Keratinocyte (primary cell): ENCODE measurements around the gene STRN3. TPM values are rescaled to one million over a fixed set of nuclear protein-coding genes. Genes with fewer than 3 reads are reported as not detected.

Source experiments
- DNase-seq: peaks from one replicate; pipeline ENCODE4 v3.0.0-alpha.2; 2011; ENCODE audit warnings: low read depth, missing footprints, low spot score
- FAIRE-seq: peaks from 2 replicates; lab custom pipeline; 2011; peaks lifted over from hg19 to GRCh38; lab: Jason Lieb, UNC
- H2AFZ ChIP-seq: 2 replicates; pipeline ENCODE4 v1.6.0; 2012; ENCODE audit warnings: low read length, control low read depth, inconsistent platforms; ENCODE audit not compliant: control insufficient read depth
- H3K27ac ChIP-seq: 2 replicates; pipeline ENCODE4 v1.5.1; 2011; ENCODE audit warnings: low read length; ENCODE audit not compliant: control insufficient read depth, insufficient read depth
- H3K27me3 ChIP-seq: 3 replicates; pipeline ENCODE4 v1.6.0; 2011; ENCODE audit warnings: low read length; ENCODE audit not compliant: control insufficient read depth, insufficient read depth; ENCODE audit errors: extremely low read depth
- H3K36me3 ChIP-seq, 2 experiments: 2 replicates in 1 of 2; 3 replicates in 1 of 2; pipeline ENCODE4 v1.5.1; 2011; ENCODE audit warnings: low read length in 2 of 2, mild to moderate bottlenecking in 1 of 2; ENCODE audit not compliant: control insufficient read depth in 2 of 2, insufficient read depth in 2 of 2; ENCODE audit errors: extremely low read depth in 1 of 2
- H3K4me1 ChIP-seq: 3 replicates; pipeline ENCODE4 v1.5.1; 2011; ENCODE audit warnings: low read length; ENCODE audit not compliant: control insufficient read depth, insufficient read depth; ENCODE audit errors: extremely low read depth
- H3K4me2 ChIP-seq: 3 replicates; pipeline ENCODE4 v1.6.0; 2011; ENCODE audit warnings: low read depth, low read length; ENCODE audit not compliant: control insufficient read depth, insufficient read depth; ENCODE audit errors: extremely low read depth
- H3K4me3 ChIP-seq, 3 experiments: fragments of 200-600 bp in 1 of 3; sonication (generic) in 1 of 3; 2 replicates in 2 of 3; 3 replicates in 1 of 3; pipeline ENCODE4 v1.5.1; 2011 to 2016; ENCODE audit warnings: low read length in 3 of 3, mild to moderate bottlenecking in 3 of 3, control low read depth in 2 of 3, inconsistent platforms in 1 of 3, low read depth in 1 of 3, mixed read lengths in 1 of 3, mixed run types in 1 of 3, moderate library complexity in 1 of 3; ENCODE audit not compliant: control insufficient read depth in 2 of 3, insufficient read depth in 2 of 3; ENCODE audit errors: extremely low read depth in 1 of 3
- H3K79me2 ChIP-seq: 2 replicates; pipeline ENCODE4 v1.6.0; 2012; ENCODE audit warnings: low read length; ENCODE audit not compliant: control insufficient read depth, insufficient read depth
- H3K9ac ChIP-seq: 3 replicates; pipeline ENCODE4 v1.6.0; 2011; ENCODE audit warnings: low read length; ENCODE audit not compliant: control insufficient read depth, insufficient read depth; ENCODE audit errors: extremely low read depth
- H3K9me1 ChIP-seq: 3 replicates; pipeline ENCODE4 v1.6.0; 2011; ENCODE audit warnings: low read length; ENCODE audit not compliant: control insufficient read depth, insufficient read depth; ENCODE audit errors: extremely low read depth
- H3K9me3 ChIP-seq: 2 replicates; pipeline ENCODE4 v1.5.1; 2012; ENCODE audit warnings: low read depth, low read length; ENCODE audit not compliant: control insufficient read depth
- H4K20me1 ChIP-seq: 3 replicates; pipeline ENCODE4 v1.6.0; 2011; ENCODE audit warnings: low read length; ENCODE audit not compliant: control insufficient read depth, insufficient read depth; ENCODE audit errors: extremely low read depth
- EZH2 ChIP-seq: IDR thresholded peaks from one replicate; pipeline ENCODE4 v1.6.1; 2012; ENCODE audit warnings: inconsistent platforms, mild to moderate bottlenecking, low read length, moderate library complexity
- dilution Hi-C: fragments of 300-500 bp; cut with MboI; formaldehyde crosslinking; loops from one replicate; pipeline ENCODE4 v1.7.0; 2020; ENCODE audit warnings: low sequenced_read_pairs; ENCODE audit not compliant: extremely low pct_ligation_motif_present
- polyA plus RNA-seq, 5 experiments: library from polyadenylated mRNA; depleted of rRNA in 3 of 5; stranded (reverse) in 3 of 5; stranded (forward) in 1 of 5; unstranded in 1 of 5; fragments of >200 nt; gene quantifications; 1 replicate in 1 of 5; 2 replicates in 3 of 5; 3 replicates in 1 of 5; pipeline versions ENCODE4 v1.2.1 to v1.2.3, GENCODE V29; 2011 to 2012; ENCODE audit warnings: missing spikeins in 2 of 5, low read depth in 1 of 5, low replicate concordance in 1 of 5
- TF ChIP-seq, protein P1 (sequence below), 3 experiments: IDR thresholded peaks in 1 of 3; conservative IDR thresholded peaks in 1 of 3; optimal IDR thresholded peaks in 1 of 3; 2 replicates in 2 of 3; 3 replicates in 1 of 3; pipeline versions ENCODE3 to v1.5.1; 2011; ENCODE audit warnings: low read length in 3 of 3, mild to moderate bottlenecking in 3 of 3, moderate library complexity in 2 of 3, control low read depth in 1 of 3, inconsistent platforms in 1 of 3; ENCODE audit not compliant: insufficient read depth in 2 of 3; ENCODE audit errors: extremely low read depth in 1 of 3

Gene STRN3
- polyA plus RNA-seq, 1 donor (not counting 4 experiments of a cell fraction or from before 2014, with no cell fraction given) = 38.1 TPM

DNA sequence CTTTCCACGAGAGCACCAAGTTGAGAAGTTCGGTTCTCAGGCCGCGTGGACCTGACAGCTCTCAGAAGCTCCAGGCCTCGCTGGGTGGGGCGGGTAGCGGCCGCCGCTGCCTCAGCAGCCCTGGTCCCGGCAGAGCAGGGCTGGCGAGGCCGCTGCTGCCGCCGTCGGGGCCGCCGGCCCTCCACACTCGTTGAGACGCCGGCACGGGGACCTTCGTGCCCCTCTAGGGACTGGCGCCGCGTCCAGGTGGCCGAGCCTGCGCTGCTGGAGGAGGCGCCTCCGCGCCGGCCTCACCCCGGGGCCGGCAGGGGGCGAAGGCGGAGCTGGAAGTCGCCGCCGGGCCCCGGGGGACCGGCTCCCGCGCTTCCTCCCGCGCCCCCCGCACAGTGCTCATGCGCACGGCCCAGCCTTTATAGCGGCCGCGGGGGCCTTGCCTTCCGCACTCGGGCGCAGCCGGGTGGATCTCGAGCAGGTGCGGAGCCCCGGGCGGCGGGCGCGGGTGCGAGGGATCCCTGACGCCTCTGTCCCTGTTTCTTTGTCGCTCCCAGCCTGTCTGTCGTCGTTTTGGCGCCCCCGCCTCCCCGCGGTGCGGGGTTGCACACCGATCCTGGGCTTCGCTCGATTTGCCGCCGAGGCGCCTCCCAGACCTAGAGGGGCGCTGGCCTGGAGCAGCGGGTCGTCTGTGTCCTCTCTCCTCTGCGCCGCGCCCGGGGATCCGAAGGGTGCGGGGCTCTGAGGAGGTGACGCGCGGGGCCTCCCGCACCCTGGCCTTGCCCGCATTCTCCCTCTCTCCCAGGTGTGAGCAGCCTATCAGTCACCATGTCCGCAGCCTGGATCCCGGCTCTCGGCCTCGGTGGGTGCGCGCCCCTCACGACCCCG is 151.8 kb downstream of the STRN3 start, which contains the start of gene COCH:
TSS of gene COCH (plus strand) at position 440 of the 879 bp plus-strand sequence. CDS start at position 820, 380 bp downstream.
- Histone ChIP-seq H3K9ac (no peak within 1 kb of the TSS), H3K9me3 (no peaks in the 10 kb centered on the region), H4K20me1 (no peaks in the 10 kb centered on the region), H3K27ac (no peak within 1 kb of the TSS), H3K9me1 (no peaks in the 10 kb centered on the region), H3K36me3 (no peaks in the 10 kb centered on the region), H3K27me3 (peaks cover 39% of the 10 kb centered on the region), H3K4me3 (peak within 1 kb of the TSS; percentile 16 to 65 (median 37)), H3K79me2 (no peaks in the 10 kb centered on the region), H2AFZ (no peak within 1 kb of the TSS), H3K4me1 (no peaks in the 10 kb centered on the region), H3K4me2 (peak within 1 kb of the TSS; percentile 65)
- peak; percentile 79 for TF ChIP-seq EZH2
- TF ChIP-seq, protein P1, sequence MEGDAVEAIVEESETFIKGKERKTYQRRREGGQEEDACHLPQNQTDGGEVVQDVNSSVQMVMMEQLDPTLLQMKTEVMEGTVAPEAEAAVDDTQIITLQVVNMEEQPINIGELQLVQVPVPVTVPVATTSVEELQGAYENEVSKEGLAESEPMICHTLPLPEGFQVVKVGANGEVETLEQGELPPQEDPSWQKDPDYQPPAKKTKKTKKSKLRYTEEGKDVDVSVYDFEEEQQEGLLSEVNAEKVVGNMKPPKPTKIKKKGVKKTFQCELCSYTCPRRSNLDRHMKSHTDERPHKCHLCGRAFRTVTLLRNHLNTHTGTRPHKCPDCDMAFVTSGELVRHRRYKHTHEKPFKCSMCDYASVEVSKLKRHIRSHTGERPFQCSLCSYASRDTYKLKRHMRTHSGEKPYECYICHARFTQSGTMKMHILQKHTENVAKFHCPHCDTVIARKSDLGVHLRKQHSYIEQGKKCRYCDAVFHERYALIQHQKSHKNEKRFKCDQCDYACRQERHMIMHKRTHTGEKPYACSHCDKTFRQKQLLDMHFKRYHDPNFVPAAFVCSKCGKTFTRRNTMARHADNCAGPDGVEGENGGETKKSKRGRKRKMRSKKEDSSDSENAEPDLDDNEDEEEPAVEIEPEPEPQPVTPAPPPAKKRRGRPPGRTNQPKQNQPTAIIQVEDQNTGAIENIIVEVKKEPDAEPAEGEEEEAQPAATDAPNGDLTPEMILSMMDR (optimal IDR thresholded peaks at IDR 0.05 in 1 of 3, IDR thresholded peaks at IDR 0.05 in 1 of 3, conservative IDR thresholded peaks at IDR 0.05 in 1 of 3; ENCODE audit: extremely low read depth in 1 of 3, insufficient read depth in 2 of 3, low read length in 3 of 3) = peak in 1 of 3 experiments; percentile 9
- no peak for FAIRE-seq
- dilution Hi-C loops = no loop called here
- no peak for DNase-seq

DNA sequence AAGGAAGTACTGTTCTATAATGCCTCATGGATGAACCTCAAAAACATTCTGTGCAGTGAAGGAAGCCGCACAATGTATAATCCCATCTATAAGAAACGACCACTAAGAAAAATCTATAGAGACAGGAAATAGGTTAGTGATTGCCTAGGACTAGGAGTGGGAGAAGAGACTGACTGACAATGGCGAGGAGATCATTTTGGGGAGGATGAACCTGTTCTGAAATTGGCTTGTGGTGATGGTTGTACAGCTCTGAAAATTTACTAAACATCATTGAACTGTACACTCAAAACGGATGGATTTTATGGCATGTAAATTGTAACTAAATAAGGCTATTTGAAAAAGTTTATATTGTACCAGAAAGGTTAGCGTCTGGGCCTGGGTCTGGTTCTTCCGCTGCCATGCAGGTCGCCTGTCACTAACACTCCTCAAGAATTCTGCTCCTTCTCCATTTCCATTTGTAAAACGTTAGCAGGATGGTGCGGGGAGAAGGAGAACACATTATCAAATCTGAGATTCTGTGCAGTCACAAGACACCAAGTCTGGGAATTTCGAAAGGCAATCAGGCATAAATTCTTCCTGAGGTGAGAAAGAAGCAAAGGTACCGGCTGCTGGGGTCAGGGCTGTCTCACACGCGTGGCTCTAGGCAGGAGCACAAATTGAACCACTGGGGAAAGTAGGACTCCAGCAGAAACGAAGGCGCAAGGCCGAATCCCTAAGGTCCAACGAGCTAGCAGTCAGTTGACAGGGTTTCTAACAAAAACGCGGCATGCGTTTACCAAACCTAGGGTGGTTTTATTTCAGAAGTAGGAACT is 152.7 kb downstream of the STRN3 start:
- dilution Hi-C loops = no loop called here
- no peak overlapping the region for H3K9ac ChIP-seq
- no peaks in the 10 kb centered on the region for H3K9me3 ChIP-seq
- TF ChIP-seq EZH2 = no peak
- TF ChIP-seq, protein P1 (optimal IDR thresholded peaks at IDR 0.05 in 1 of 3, IDR thresholded peaks at IDR 0.05 in 1 of 3, conservative IDR thresholded peaks at IDR 0.05 in 1 of 3; ENCODE audit: extremely low read depth in 1 of 3, insufficient read depth in 2 of 3, low read length in 3 of 3) = no peak
- peaks cover 39% of the 10 kb centered on the region for H3K27me3 ChIP-seq
- FAIRE-seq (no peak), DNase-seq (no peak)
- peak overlapping the region in 1 of 3 experiments; percentile 65 for H3K4me3 ChIP-seq
- no peaks in the 10 kb centered on the region for H3K9me1 ChIP-seq
- no peaks in the 10 kb centered on the region for H3K79me2 ChIP-seq
- no peaks in the 10 kb centered on the region for H3K4me1 ChIP-seq
- no peak overlapping the region for H2AFZ ChIP-seq
- H4K20me1 ChIP-seq = no peaks in the 10 kb centered on the region
- no peak overlapping the region for H3K27ac ChIP-seq
- H3K4me2 ChIP-seq = peak overlapping the region; percentile 65
- H3K36me3 ChIP-seq = no peaks in the 10 kb centered on the region
